K562 (cell line): ENCODE measurements around the gene ERVH48-1. TPM values are rescaled to one million over a fixed set of nuclear protein-coding genes. Genes with fewer than 3 reads are reported as not detected.

Experiments
- BCOR ChIP-seq: fragments of 450-650 bp; IDR thresholded peaks from 2 replicates; pipeline ENCODE4 v1.6.1; 2016
- CCAR2 ChIP-seq: fragments of 200-400 bp; formaldehyde crosslinking; IDR thresholded peaks from 2 replicates; pipeline ENCODE4 v1.6.1; 2017; ENCODE audit warnings: mild to moderate bottlenecking, low read depth, low read length
- DMBX1 ChIP-seq: fragments of 250-450 bp; sonication (Bioruptor Pico); IDR thresholded peaks from 2 replicates; pipeline ENCODE4 v1.8.0; 2022; ENCODE audit warnings: inconsistent platforms, mild to moderate bottlenecking, moderate library complexity, borderline replicate concordance
- DPF2 ChIP-seq: fragments of 450-650 bp; IDR thresholded peaks from 2 replicates; pipeline ENCODE4 v1.6.1; 2016
- EWSR1 ChIP-seq: fragments of 450-650 bp; IDR thresholded peaks from 2 replicates; pipeline ENCODE4 v1.6.1; 2018; ENCODE audit warnings: borderline replicate concordance, mild to moderate bottlenecking, low read depth, moderate library complexity; ENCODE audit not compliant: partially characterized antibody
- HNRNPUL1 ChIP-seq: fragments of 200-400 bp; formaldehyde crosslinking; IDR thresholded peaks from 2 replicates; pipeline ENCODE4 v1.6.1; 2017; ENCODE audit warnings: low read length
- MAFF ChIP-seq: IDR thresholded peaks from 2 replicates; pipeline ENCODE4 v1.6.1; 2012; ENCODE audit warnings: low read length, improper control_type of control experiment
- MIER1 ChIP-seq: fragments of 450-650 bp; IDR thresholded peaks from 2 replicates; pipeline ENCODE4 v1.6.1; 2016; ENCODE audit warnings: antibody characterized with exemption, mild to moderate bottlenecking, low read depth
- MYBL2 ChIP-seq, 2 experiments: fragments of 450-650 bp in 1 of 2; sonication (generic) in 1 of 2; formaldehyde crosslinking in 1 of 2; IDR thresholded peaks; 2 replicates each; pipeline versions ENCODE4 v1.6.1 to v1.8.1; 2017 to 2022; ENCODE audit warnings: borderline replicate concordance in 1 of 2, inconsistent platforms in 1 of 2, low read depth in 1 of 2, mild to moderate bottlenecking in 1 of 2, missing genetic modification reagents in 1 of 2, moderate library complexity in 1 of 2
- POLR3G ChIP-seq: IDR thresholded peaks from 2 replicates; pipeline ENCODE4 v1.6.1; 2011; ENCODE audit not compliant: insufficient read length, insufficient replicate concordance; ENCODE audit errors: extremely low read depth
- RNF2 ChIP-seq: sonication (generic); IDR thresholded peaks from 2 replicates; pipeline ENCODE4 v1.6.1; 2016
- XRCC4 ChIP-seq: IDR thresholded peaks from one replicate; pipeline ENCODE4 v1.6.1; 2011; ENCODE audit not compliant: insufficient read depth, insufficient read length; ENCODE audit errors: extremely low read depth
- ZBTB1 ChIP-seq: sonication (generic); formaldehyde crosslinking; IDR thresholded peaks from 2 replicates; pipeline ENCODE4 v1.8.1; 2023; ENCODE audit warnings: missing genetic modification reagents, low read depth, mild to moderate bottlenecking, borderline replicate concordance
- ZFX ChIP-seq: sonication (generic); formaldehyde crosslinking; IDR thresholded peaks from 2 replicates; pipeline ENCODE4 v1.8.0; 2022; ENCODE audit warnings: mild to moderate bottlenecking, missing genetic modification reagents, moderate library complexity
- ZNF165 ChIP-seq: fragments of 250-450 bp; sonication (Bioruptor Pico); IDR thresholded peaks from 2 replicates; pipeline ENCODE4 v1.4.0; 2020; ENCODE audit warnings: borderline replicate concordance
- ZNF197 ChIP-seq: fragments of 200-800 bp; sonication (Bioruptor generic); IDR thresholded peaks from 2 replicates; pipeline ENCODE4 v1.6.1; 2016; ENCODE audit warnings: low read depth, missing genetic modification characterization, missing compliant biosample characterization
- ZNF212 ChIP-seq: fragments of 450-650 bp; formaldehyde crosslinking; IDR thresholded peaks from 2 replicates; pipeline ENCODE4 v1.4.0; 2020; ENCODE audit warnings: mild to moderate bottlenecking
- ZNF23 ChIP-seq: fragments of 250-450 bp; sonication (Bioruptor Pico); IDR thresholded peaks from 2 replicates; pipeline ENCODE4 v1.4.0; 2020; ENCODE audit warnings: mild to moderate bottlenecking
- ZNF253 ChIP-seq: fragments of 250-450 bp; sonication (Bioruptor Pico); conservative IDR thresholded peaks from 2 replicates; pipeline ENCODE4 v1.6.1; 2021; ENCODE audit warnings: mild to moderate bottlenecking
- ZNF518B ChIP-seq: fragments of 250-450 bp; sonication (Bioruptor Pico); IDR thresholded peaks from 2 replicates; pipeline ENCODE4 v1.5.0; 2021; ENCODE audit warnings: mild to moderate bottlenecking, moderate library complexity
- ZNF561 ChIP-seq: fragments of 450-650 bp; formaldehyde crosslinking; conservative IDR thresholded peaks from 2 replicates; pipeline ENCODE4 v1.4.0; 2020; ENCODE audit warnings: mild to moderate bottlenecking, moderate library complexity
- ZNF668 ChIP-seq: fragments of 250-450 bp; sonication (Bioruptor Pico); IDR thresholded peaks from 2 replicates; pipeline ENCODE4 v1.8.0; 2022; ENCODE audit warnings: mild to moderate bottlenecking, inconsistent platforms
- polyA plus RNA-seq, 8 experiments: library from polyadenylated mRNA; depleted of rRNA in 4 of 8; stranded (reverse) in 5 of 8; unstranded in 3 of 8; fragments of >200 nt; fragmentation: Nextera tagmentation in 2 of 8; fragmentation: Illumina TruSeq in 1 of 8; extraction: Ambion mirVana in 2 of 8; extraction: Trizol in 1 of 8; gene quantifications; 2 replicates each; pipeline versions ENCODE4 v1.2.1 to v1.2.3, GENCODE V29; 2011 to 2014; ENCODE audit warnings: inconsistent platforms in 1 of 8, missing spikeins in 1 of 8
- total RNA-seq, 7 experiments: library from RNA; depleted of rRNA in 6 of 7; stranded (reverse); fragments of >200 nt in 6 of 7; fragmentation: Illumina TruSeq in 2 of 7; extraction: Trizol in 2 of 7; gene quantifications; 2 replicates each; pipeline versions ENCODE4 v1.2.1 to v1.2.3, GENCODE V29; 2011 to 2021; ENCODE audit warnings: low replicate concordance in 1 of 7
- TF ChIP-seq, protein P1 (sequence below): fragments of 250-450 bp; sonication (Bioruptor Pico); IDR thresholded peaks from 2 replicates; pipeline ENCODE4 v1.5.1; 2021; ENCODE audit warnings: mild to moderate bottlenecking
- TF ChIP-seq, protein P2 (sequence below): sonication (generic); formaldehyde crosslinking; IDR thresholded peaks from 2 replicates; pipeline ENCODE4 v1.9.0; 2022; ENCODE audit warnings: mild to moderate bottlenecking, missing genetic modification reagents
- TF ChIP-seq, protein P3 (sequence below): conservative IDR thresholded peaks from 2 replicates; pipeline ENCODE4 v1.6.1; 2011; ENCODE audit warnings: low read depth, mild to moderate bottlenecking, low read length; ENCODE audit not compliant: control insufficient read depth

The ERVH48-1 gene
- total and polyA plus RNA-seq, 9 of the 15 experiments (the other 6 are each of a cell fraction or from before 2014, with no cell fraction given), result 0.08 to 0.49 (median 0.16) TPM; not detected in 3

DNA sequence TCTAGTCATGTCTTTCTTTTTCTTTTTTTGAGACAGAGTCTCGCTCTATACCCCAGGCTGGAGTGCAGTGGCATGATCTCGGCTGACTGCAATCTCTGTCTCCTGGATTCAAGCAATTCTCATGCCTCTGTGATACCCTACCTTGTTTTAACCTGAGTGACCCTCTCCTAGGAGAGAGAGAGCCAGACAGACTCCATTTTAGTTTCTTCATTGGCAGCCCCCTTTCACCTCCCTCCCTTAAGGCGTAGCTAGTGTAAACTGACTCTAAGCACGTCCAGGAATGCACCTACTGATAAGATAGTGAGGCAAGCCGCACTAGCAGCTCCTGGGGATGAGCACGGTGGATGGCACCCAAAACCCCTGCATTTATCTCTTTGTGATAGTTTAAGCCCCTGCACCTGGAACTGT lies 43.8 kb upstream of the ERVH48-1 start (continued):
- TF ChIP-seq ZNF561 (CRISPR knock-in tag) (no peak), XRCC4 (no peak), DMBX1 (peak; percentile 86), ZNF518B (CRISPR knock-in tag) (no peak), DPF2 (peak; percentile 67; the same call in 1 of the 2 replicates), ZFX (CRISPR knock-in tag) (no peak), ZBTB1 (no peak), ZNF23 (CRISPR knock-in tag) (no peak), HNRNPUL1 (no peak), MAFF (no peak), MIER1 (no peak), ZNF253 (no peak), ZNF165 (CRISPR knock-in tag) (no peak), ZNF197 (0 out of 2 replicates have a peak, but pooled peaks have one; percentile 44), POLR3G (no peak), BCOR (no peak), ZNF668 (peak; percentile 78; the same call in 1 of the 2 replicates), CCAR2 (no peak), ZNF212 (CRISPR knock-in tag) (no peak), RNF2 (no peak), MYBL2 (IDR thresholded peaks at IDR 0.05; ENCODE audit: low read depth) (no peak), MYBL2 (CRISPR knock-in tag; IDR thresholded peaks at IDR 0.05; ENCODE audit: borderline replicate concordance) (no peak), EWSR1 (no peak)
- TF ChIP-seq, protein P1, sequence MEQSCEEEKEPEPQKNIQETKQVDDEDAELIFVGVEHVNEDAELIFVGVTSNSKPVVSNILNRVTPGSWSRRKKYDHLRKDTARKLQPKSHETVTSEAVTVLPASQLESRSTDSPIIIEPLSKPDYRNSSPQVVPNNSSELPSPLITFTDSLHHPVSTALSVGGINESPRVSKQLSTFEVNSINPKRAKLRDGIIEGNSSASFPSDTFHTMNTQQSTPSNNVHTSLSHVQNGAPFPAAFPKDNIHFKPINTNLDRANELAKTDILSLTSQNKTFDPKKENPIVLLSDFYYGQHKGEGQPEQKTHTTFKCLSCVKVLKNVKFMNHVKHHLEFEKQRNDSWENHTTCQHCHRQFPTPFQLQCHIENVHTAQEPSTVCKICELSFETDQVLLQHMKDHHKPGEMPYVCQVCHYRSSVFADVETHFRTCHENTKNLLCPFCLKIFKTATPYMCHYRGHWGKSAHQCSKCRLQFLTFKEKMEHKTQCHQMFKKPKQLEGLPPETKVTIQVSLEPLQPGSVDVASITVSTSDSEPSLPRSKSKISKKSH, result no peak
- TF ChIP-seq, protein P2, sequence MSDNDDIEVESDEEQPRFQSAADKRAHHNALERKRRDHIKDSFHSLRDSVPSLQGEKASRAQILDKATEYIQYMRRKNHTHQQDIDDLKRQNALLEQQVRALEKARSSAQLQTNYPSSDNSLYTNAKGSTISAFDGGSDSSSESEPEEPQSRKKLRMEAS (CRISPR knock-in tag), result no peak
- TF ChIP-seq, protein P3, sequence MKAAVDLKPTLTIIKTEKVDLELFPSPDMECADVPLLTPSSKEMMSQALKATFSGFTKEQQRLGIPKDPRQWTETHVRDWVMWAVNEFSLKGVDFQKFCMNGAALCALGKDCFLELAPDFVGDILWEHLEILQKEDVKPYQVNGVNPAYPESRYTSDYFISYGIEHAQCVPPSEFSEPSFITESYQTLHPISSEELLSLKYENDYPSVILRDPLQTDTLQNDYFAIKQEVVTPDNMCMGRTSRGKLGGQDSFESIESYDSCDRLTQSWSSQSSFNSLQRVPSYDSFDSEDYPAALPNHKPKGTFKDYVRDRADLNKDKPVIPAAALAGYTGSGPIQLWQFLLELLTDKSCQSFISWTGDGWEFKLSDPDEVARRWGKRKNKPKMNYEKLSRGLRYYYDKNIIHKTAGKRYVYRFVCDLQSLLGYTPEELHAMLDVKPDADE, result no peak
